Left ventricle myocardium inferior (tissue), 1 donor: ENCODE results near the gene LOXL4. TPM values are rescaled to one million over a fixed set of nuclear protein-coding genes. Genes with fewer than 3 reads are reported as not detected.

Source experiments
- DNase-seq: peaks from one replicate; pipeline ENCODE4 v3.0.0-alpha.2; 2020
- H3K27ac ChIP-seq: fragments of 200-600 bp; replicated peaks from 2 replicates; pipeline ENCODE4 v1.8.0; 2021
- H3K27me3 ChIP-seq: fragments of 200-600 bp; 2 replicates; pipeline ENCODE4 v1.8.0; 2021; ENCODE audit warnings: low read depth
- H3K36me3 ChIP-seq: fragments of 200-600 bp; 2 replicates; pipeline ENCODE4 v1.8.0; 2021
- H3K4me1 ChIP-seq: fragments of 200-600 bp; 2 replicates; pipeline ENCODE4 v1.8.0; 2021
- H3K4me3 ChIP-seq: fragments of 200-600 bp; 2 replicates; pipeline ENCODE4 v1.8.0; 2021; ENCODE audit warnings: mild to moderate bottlenecking, moderate library complexity
- H3K9me3 ChIP-seq: fragments of 200-600 bp; replicated peaks from 2 replicates; pipeline ENCODE4 v1.8.0; 2021
- CTCF ChIP-seq: fragments of 200-600 bp; IDR thresholded peaks from 2 replicates; pipeline ENCODE4 v1.8.0; 2021; ENCODE audit warnings: antibody characterized with exemption, mild to moderate bottlenecking, borderline replicate concordance
- intact Hi-C: fragments of 100-400 bp; cut with micrococcal nuclease; formaldehyde crosslinking; loops from one replicate; pipeline ENCODE4 v1.11.0; 2022
- total RNA-seq: library from RNA; stranded (reverse); fragmentation: NEBNext Ultra II Directional; extraction: Animal tissue kit (Norgen Biotek cat#: 25700); gene quantifications from one replicate; pipeline ENCODE4 v1.2.1, GENCODE V29; 2021
- donor health status: DM: no; HTN: yes; CAD: no; lungs with severe emphysema.

Gene LOXL4
- total RNA-seq, 1 donor from 2014 or later = 1.4 TPM

- Histone ChIP-seq H3K4me3 (no peak overlapping the region), H3K36me3 (peaks cover 36% of the 10 kb centered on the region)
Measured at GRCh38 chr10:98251399-98251798, 16.6 kb downstream of the LOXL4 start.

GRCh38 chr10:98249134-98249533 is 18.9 kb downstream of the LOXL4 start:
- Histone ChIP-seq H3K27me3 (no peaks in the 10 kb centered on the region), H3K36me3 (peaks cover 55% of the 10 kb centered on the region), H3K27ac (no peak overlapping the region), H3K9me3 (no peaks in the 10 kb centered on the region), H3K4me1 (no peaks in the 10 kb centered on the region), H3K4me3 (no peak overlapping the region)
- intact Hi-C loops = no loop called here
- no peak for DNase-seq
- TF ChIP-seq CTCF = no peak

More at GRCh38 chr10:98251399-98251798, 16.6 kb downstream of the LOXL4 start:
- Histone ChIP-seq H3K4me1 (peaks cover 7% of the 10 kb centered on the region), H3K27me3 (no peaks in the 10 kb centered on the region), H3K9me3 (no peaks in the 10 kb centered on the region), H3K27ac (no peak overlapping the region)
- intact Hi-C loops = no loop called here
- no peak for TF ChIP-seq CTCF
- no peak for DNase-seq

GRCh38 chr10:98248018-98248417 is 20.0 kb downstream of the LOXL4 start:
- TF ChIP-seq CTCF = no peak
- Histone ChIP-seq H3K27me3 (no peaks in the 10 kb centered on the region), H3K9me3 (no peaks in the 10 kb centered on the region), H3K36me3 (peaks cover 61% of the 10 kb centered on the region), H3K4me1 (no peaks in the 10 kb centered on the region), H3K4me3 (no peak overlapping the region), H3K27ac (no peak overlapping the region)
- DNase-seq = no peak
- intact Hi-C loops = no loop called here

- H3K27ac ChIP-seq = no peak overlapping the region
Measured at GRCh38 chr10:98246911-98247805, 20.8 kb downstream of the LOXL4 start.

GRCh38 chr10:98244586-98244985 is 23.4 kb downstream of the LOXL4 start:
- no peak for DNase-seq
- Histone ChIP-seq H3K9me3 (no peaks in the 10 kb centered on the region), H3K36me3 (peaks cover 62% of the 10 kb centered on the region), H3K4me1 (no peaks in the 10 kb centered on the region), H3K27ac (no peak overlapping the region), H3K27me3 (no peaks in the 10 kb centered on the region), H3K4me3 (no peak overlapping the region)
- intact Hi-C loops = no loop called here
- TF ChIP-seq CTCF = no peak

More at GRCh38 chr10:98246911-98247805, 20.8 kb downstream of the LOXL4 start:
- Histone ChIP-seq H3K36me3 (peaks cover 61% of the 10 kb centered on the region), H3K27me3 (no peaks in the 10 kb centered on the region), H3K9me3 (no peaks in the 10 kb centered on the region), H3K4me1 (no peaks in the 10 kb centered on the region), H3K4me3 (no peak overlapping the region)
- no peak for TF ChIP-seq CTCF
- DNase-seq = no peak
- intact Hi-C loops = no loop called here
